ENCODE data around the gene PPP2R2B. TPM values are rescaled to one million over a fixed set of nuclear protein-coding genes. Genes with fewer than 3 reads are reported as not detected.

Gene PPP2R2B
- total RNA-seq, 4 donors from 2014 or later: 1.2 to 2.9 (median 1.9) TPM

DNA sequence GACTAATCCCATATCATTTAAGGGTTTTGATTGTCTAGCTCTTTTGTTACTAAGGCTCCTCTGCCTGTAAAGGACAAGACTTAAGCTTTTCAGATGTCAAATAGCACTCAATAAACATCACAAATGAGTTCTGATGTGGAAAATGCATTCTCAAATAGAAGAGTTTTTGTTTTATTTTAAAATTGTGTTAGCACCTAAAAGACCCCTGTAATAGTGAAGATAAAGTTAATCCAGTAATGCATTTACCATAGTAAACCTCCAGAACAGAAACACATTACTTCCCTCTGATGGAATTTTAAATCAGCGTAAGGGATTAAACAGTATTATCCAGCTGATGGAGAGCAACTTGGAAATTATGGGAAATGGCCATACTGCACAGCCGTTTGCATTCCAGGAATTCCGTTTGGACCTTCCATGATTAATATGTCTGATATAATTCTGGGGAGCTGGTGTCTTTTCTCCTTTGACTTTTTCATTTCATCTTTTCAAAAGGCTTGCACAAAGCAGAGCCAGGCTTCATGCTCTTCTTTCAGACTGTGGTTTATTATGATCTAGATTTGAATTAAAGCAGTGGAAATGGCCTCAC is 105.6 kb downstream of the PPP2R2B start:
- H3K36me3 ChIP-seq: no peaks in the 10 kb centered on the region
- H3K27me3 ChIP-seq: no peaks in the 10 kb centered on the region
- H3K27ac ChIP-seq: no peak overlapping the region
- no peak overlapping the region for H3K4me3 ChIP-seq
- no peak for DNase-seq
- TF ChIP-seq, protein P1, sequence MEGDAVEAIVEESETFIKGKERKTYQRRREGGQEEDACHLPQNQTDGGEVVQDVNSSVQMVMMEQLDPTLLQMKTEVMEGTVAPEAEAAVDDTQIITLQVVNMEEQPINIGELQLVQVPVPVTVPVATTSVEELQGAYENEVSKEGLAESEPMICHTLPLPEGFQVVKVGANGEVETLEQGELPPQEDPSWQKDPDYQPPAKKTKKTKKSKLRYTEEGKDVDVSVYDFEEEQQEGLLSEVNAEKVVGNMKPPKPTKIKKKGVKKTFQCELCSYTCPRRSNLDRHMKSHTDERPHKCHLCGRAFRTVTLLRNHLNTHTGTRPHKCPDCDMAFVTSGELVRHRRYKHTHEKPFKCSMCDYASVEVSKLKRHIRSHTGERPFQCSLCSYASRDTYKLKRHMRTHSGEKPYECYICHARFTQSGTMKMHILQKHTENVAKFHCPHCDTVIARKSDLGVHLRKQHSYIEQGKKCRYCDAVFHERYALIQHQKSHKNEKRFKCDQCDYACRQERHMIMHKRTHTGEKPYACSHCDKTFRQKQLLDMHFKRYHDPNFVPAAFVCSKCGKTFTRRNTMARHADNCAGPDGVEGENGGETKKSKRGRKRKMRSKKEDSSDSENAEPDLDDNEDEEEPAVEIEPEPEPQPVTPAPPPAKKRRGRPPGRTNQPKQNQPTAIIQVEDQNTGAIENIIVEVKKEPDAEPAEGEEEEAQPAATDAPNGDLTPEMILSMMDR (IDR thresholded peaks at IDR 0.05): no peak
- TF ChIP-seq POLR2A (IDR thresholded peaks at IDR 0.05): no peak
- no peaks in the 10 kb centered on the region for H3K4me1 ChIP-seq
- H3K9me3 ChIP-seq: no peaks in the 10 kb centered on the region

DNA sequence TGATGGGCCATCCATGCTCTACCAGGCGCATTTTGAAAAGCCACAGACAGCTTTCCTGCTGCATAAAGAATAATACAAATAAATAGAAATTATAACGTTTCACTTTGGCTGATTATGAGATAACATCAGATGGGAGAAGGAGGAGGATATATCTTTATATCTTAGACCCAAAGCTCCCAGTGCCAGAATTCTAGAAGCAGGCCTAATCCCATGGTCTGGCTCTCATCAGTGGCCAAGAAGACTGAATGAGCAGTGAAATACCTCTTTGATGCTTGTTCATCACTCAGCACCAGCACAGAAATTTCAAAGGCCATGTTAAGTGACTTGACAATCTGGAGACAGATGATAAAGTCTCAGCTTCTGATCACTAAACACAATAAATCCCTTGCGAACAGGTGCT is 107.6 kb downstream of the PPP2R2B start:
- no peaks in the 10 kb centered on the region for H3K27me3 ChIP-seq
- H3K9me3 ChIP-seq: no peaks in the 10 kb centered on the region
- H3K27ac ChIP-seq: no peak overlapping the region
- H3K4me3 ChIP-seq: no peak overlapping the region
- TF ChIP-seq, protein P1 (IDR thresholded peaks at IDR 0.05): no peak
- no peak for TF ChIP-seq POLR2A (IDR thresholded peaks at IDR 0.05)
- H3K4me1 ChIP-seq: no peaks in the 10 kb centered on the region
- H3K36me3 ChIP-seq: no peaks in the 10 kb centered on the region
- DNase-seq: no peak

DNA sequence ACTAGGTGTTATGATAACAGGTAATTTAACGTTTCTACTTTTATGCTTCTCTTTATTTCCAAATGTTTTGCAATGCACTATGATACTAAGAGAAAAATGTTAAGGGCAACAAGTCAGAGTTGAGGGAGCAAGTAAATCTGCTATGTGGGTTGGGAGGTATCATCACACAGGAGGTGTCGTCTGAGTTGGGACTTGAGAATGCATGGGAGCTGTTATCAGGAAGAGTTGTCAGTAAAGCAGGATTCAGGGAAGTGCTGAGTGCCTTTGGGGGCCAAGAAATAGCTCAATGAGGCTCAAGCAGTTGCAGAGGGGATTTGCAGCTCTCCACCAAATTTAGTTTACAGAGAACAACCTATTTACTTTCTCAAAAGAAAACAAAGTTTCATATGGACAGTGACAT is 108.0 kb downstream of the PPP2R2B start:
- H3K9me3 ChIP-seq: no peaks in the 10 kb centered on the region
- no peaks in the 10 kb centered on the region for H3K27me3 ChIP-seq
- H3K36me3 ChIP-seq: no peaks in the 10 kb centered on the region
- H3K4me3 ChIP-seq: no peak overlapping the region
- H3K27ac ChIP-seq: no peak overlapping the region
- no peaks in the 10 kb centered on the region for H3K4me1 ChIP-seq
- DNase-seq: no peak
- no peak for TF ChIP-seq POLR2A (IDR thresholded peaks at IDR 0.05)
- TF ChIP-seq, protein P1 (IDR thresholded peaks at IDR 0.05): no peak

DNA sequence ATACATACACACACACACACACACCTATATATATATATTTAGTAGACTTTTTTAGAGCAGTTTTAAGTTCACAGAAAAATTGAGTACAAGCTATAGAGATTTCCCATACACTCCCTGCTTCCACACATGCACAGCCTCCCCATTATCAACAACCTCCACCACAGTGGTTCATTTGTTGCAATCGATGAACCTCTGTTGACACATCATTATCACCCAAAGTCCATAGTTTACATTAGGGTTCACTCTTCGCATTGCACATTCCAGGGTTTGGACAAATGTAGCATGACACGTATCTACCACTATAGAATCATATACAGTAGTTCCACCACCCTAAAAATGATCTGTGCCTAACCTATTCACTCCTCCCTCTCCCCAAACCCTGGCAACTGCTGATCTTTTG is 111.0 kb downstream of the PPP2R2B start:
- TF ChIP-seq, protein P1 (IDR thresholded peaks at IDR 0.05): no peak
- TF ChIP-seq POLR2A (IDR thresholded peaks at IDR 0.05): no peak
- Histone ChIP-seq H3K9me3 (no peaks in the 10 kb centered on the region), H3K27me3 (no peaks in the 10 kb centered on the region), H3K4me3 (no peak overlapping the region), H3K4me1 (no peaks in the 10 kb centered on the region), H3K27ac (no peak overlapping the region), H3K36me3 (no peaks in the 10 kb centered on the region)
- no peak for DNase-seq

DNA sequence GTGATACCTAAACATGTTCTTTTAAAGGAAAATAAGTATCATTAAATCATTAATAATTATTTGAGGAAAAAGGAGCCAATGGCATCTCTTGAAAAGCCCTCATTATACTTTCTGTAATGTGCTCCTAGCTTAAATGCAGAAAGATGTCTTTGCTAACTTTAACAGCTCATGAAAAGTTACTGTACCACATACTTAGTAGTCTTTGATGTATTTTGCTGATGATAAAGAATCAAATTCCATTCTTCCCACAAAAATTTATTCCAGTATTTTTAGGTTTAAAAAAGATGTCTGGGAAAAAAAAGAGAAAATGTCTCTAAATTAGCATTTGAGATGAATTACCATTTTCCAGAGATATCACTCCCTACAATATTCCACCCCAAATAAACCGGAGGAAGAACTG is 112.5 kb downstream of the PPP2R2B start:
- H3K27me3 ChIP-seq: no peaks in the 10 kb centered on the region
- no peak overlapping the region for H3K4me3 ChIP-seq
- H3K4me1 ChIP-seq: no peaks in the 10 kb centered on the region
- no peak for DNase-seq
- H3K36me3 ChIP-seq: no peaks in the 10 kb centered on the region
- H3K9me3 ChIP-seq: no peaks in the 10 kb centered on the region
- H3K27ac ChIP-seq: no peak overlapping the region
- TF ChIP-seq, protein P1 (IDR thresholded peaks at IDR 0.05): no peak
- TF ChIP-seq POLR2A (IDR thresholded peaks at IDR 0.05): no peak

Data from Peyer's patch (tissue), 4 donors.